Mucosa of descending colon (tissue), 3 donors: ENCODE measurements around the gene TMPRSS6. TPM values are rescaled to one million over a fixed set of nuclear protein-coding genes. Genes with fewer than 3 reads are reported as not detected.

Source experiments
- ATAC-seq: fragments of 200-7000 bp; cut with Tn5 transposase; one replicate; pipeline ENCODE4 v1.9.1; 2020; ENCODE audit warnings: mild to moderate bottlenecking, moderate library complexity
- DNase-seq, 3 donors: peaks; one replicate each; pipeline ENCODE4 v3.0.0-alpha.2; 2020
- H3K36me3 ChIP-seq: fragments of 200-600 bp; one replicate; pipeline ENCODE4 v1.8.0; 2021; ENCODE audit warnings: low read depth, mild to moderate bottlenecking
- H3K4me1 ChIP-seq: fragments of 200-600 bp; one replicate; pipeline ENCODE4 v1.8.0; 2021; ENCODE audit warnings: low read depth, mild to moderate bottlenecking
- H3K4me3 ChIP-seq: fragments of 200-600 bp; one replicate; pipeline ENCODE4 v1.8.0; 2021; ENCODE audit warnings: mild to moderate bottlenecking
- H3K9me3 ChIP-seq: fragments of 200-600 bp; one replicate; pipeline ENCODE4 v1.8.0; 2021; ENCODE audit warnings: mild to moderate bottlenecking
- CTCF ChIP-seq: fragments of 200-600 bp; IDR thresholded peaks from one replicate; pipeline ENCODE4 v1.8.0; 2022; ENCODE audit warnings: antibody characterized with exemption, mild to moderate bottlenecking
- intact Hi-C, 2 donors: fragments of 100-400 bp; cut with DNase I in 1 of 2; cut with micrococcal nuclease in 1 of 2; formaldehyde crosslinking; loops; one replicate each; pipeline versions ENCODE4 v1.11.0 to v1.11.1; 2022; cut with DNase I, micrococcal nuclease
- total RNA-seq, 3 donors: library from RNA; stranded (reverse); fragmentation: NEBNext Ultra II Directional in 2 of 3; extraction: Animal tissue kit (Norgen Biotek cat#: 25700) in 2 of 3; gene quantifications; one replicate each; pipeline versions ENCODE4 v1.2.1 to v1.2.4, GENCODE V29; 2021 to 2023
- donor health status: DM: no; HTN: no; CAD: no; lungs with moderate emphysema.
- donor health status: DM: no; HTN: no; CAD: no.
- donor health status: DM: no; HTN: yes; CAD: no.

TMPRSS6 gene
- total RNA-seq, 3 donors from 2014 or later, result 0.29 to 0.46 TPM; not detected in 1

DNA sequence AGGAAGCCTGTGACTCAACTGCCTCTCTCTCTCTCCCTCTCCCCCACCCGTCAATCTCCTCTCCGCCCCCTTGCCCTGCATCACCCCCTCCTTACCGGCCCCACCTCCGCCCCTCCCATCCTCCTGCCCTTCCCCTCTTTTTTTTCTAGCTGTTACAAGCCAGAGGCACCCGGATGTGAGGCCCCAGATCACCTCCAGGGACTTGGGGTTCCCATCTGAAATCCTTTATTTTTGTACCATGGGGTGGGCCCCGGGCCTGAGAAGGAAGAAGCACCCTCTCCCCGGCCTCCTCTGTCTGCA, 47.2 kb downstream of the TMPRSS6 start:
- intact Hi-C loops, result no loop called here
- ATAC-seq, result no peak

DNA sequence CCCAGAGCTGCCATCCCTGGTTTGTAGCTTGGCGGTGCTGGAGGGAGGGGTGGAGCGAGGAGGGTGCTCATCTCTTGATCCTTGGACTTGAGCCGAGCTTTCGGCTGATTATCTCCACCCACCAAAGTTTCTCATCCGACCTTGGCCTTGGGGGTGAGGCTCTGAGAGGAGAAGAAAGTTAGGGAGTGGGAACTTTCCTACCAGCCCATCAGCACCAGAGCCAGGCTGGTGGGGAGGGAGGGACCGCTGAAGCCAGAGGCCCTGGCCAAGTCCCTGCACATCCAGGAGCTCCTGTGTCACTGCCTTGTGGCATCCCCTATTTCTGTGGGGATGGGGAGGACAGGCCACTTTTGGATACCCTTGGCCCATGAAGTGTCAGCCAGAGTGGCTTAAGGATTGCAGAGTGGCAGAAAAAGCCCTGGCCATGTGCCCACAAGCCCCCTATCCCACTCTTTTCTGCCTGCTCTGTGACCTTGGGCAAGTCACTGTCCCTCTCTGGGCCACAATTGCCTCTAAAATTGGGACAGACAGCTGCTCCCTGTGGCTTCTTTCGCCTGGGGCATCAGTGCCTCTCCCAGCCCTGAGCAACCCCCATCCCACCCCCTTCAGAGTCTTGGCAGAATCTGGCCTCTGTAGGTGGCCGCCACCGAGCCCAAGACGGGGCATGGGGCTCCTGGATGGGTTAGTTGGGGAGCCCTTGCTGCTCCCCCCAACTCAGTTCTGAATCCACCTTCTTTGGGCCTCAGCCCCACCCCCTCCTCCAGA, 47.7 kb downstream of the TMPRSS6 start:
- H3K36me3 ChIP-seq, result no peaks in the 10 kb centered on the region
- ATAC-seq (no peak), DNase-seq (no peak)

More for the DNA sequence above, 47.2 kb downstream of the TMPRSS6 start:
- Histone ChIP-seq H3K4me3 (no peak overlapping the region), H3K9me3 (no peaks in the 10 kb centered on the region), H3K36me3 (no peaks in the 10 kb centered on the region), H3K4me1 (peaks cover 6% of the 10 kb centered on the region)
- no peak for DNase-seq
- no peak for TF ChIP-seq CTCF

GRCh38 chr22:37060801-37061610, 48.5 kb downstream of the TMPRSS6 start:
- peaks cover 6% of the 10 kb centered on the region for H3K4me1 ChIP-seq
- ATAC-seq, result no peak
- no peaks in the 10 kb centered on the region for H3K9me3 ChIP-seq
- intact Hi-C loops, result no loop called here
- no peaks in the 10 kb centered on the region for H3K36me3 ChIP-seq
- no peak for DNase-seq
- no peak overlapping the region for H3K4me3 ChIP-seq
- TF ChIP-seq CTCF, result no peak

More for the DNA sequence above, 47.7 kb downstream of the TMPRSS6 start:
- intact Hi-C loops, result no loop called here
- Histone ChIP-seq H3K9me3 (no peaks in the 10 kb centered on the region), H3K4me3 (no peak overlapping the region), H3K4me1 (peaks cover 6% of the 10 kb centered on the region)
- TF ChIP-seq CTCF, result no peak

GRCh38 chr22:37059876-37060449, 49.5 kb downstream of the TMPRSS6 start:
- ATAC-seq (peak; percentile 12), DNase-seq (no peak)
- Histone ChIP-seq H3K9me3 (no peaks in the 10 kb centered on the region), H3K4me3 (no peak overlapping the region), H3K4me1 (peaks cover 6% of the 10 kb centered on the region), H3K36me3 (no peaks in the 10 kb centered on the region)
- intact Hi-C loops, result no loop called here
- no peak for TF ChIP-seq CTCF

DNA sequence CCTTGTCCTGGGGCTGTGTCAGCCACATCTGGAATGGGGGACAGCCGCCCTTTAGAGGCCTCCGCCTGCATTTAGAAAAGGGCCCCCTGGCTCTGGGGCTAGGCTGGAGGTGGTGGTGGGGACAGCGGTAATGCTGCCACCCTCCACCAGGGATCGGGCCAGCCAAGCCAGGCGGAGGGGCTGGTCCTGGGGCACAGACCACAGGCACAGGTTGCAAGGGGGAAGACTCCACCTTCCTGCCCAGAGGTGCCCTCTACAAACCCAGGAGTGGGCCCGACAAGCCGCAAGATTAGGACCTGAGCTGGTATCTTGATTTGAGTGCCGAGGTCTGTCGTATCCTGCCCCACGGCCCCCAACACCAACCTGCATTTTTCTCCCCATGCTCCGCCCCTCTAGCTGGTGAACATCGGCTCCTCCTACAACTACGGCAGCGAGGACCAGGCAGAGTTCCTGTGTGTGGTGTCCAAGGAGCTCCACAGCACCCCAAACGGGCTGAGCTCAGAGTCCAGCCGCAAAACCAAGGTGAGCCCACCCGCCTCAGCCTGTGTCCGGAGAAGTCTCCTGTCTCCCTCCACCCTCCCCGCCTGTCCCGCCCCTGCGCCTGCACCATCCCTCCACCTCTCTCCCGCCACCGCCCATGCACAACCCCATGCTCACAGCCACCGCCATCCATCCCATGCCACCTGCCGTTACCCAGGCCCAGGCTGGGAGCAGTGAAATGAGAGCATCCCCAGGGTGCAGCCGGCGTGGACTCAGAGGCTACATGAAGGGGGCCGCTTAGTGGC, 50.4 kb downstream of the TMPRSS6 start:
- no peaks in the 10 kb centered on the region for H3K36me3 ChIP-seq
- no peaks in the 10 kb centered on the region for H3K9me3 ChIP-seq
- H3K4me3 ChIP-seq, result no peak overlapping the region
- peaks cover 7% of the 10 kb centered on the region for H3K4me1 ChIP-seq
- intact Hi-C loops, result no loop called here
- no peak for TF ChIP-seq CTCF
- no peak for ATAC-seq
- DNase-seq, result no peak
